ENCODE measurements around the gene SMIM13.

The SMIM13 gene

DNA sequence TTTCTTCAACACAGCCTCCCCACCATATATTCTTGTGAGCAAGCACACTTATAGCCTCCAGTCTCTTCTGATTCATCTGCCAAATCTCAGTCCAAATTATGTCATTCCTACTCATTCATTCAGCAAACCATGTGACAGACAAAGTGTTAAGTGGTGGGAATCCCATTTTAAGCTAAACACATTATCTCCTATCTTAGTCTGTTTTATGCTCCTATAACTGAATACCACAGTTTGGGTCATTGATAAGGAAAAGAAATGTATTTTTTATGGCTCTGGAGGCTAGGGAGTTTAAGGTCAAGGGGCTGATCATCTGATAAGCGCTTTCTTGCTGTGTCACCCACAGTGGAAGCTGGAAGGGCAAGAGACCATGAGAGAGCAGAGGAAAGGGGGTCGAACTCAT lies 23.9 kb upstream of the SMIM13 start:
- TF ChIP-seq RAD21 (IDR thresholded peaks at IDR 0.05; ENCODE audit: low read depth), result no peak

DNA sequence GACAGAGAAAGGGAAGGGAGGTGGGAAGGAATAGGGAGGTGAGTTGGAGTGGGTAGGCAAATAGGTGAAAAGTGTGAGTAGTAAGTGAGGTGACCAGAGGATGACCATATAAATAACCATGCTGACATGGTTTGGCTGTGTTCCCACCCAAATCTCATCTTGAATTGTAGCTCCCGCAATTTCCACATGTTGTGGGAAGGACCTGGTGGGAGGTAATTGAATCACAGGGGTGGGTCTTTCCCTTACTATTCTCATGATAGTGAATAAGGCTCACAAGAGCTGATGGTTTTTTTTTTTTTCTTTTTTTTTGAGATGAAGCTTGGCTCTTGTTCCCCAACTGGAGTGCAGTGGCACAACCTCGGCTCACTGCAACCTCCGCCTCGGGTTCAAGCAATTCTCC lies 21.5 kb upstream of the SMIM13 start:
- TF ChIP-seq RAD21 (IDR thresholded peaks at IDR 0.05; ENCODE audit: low read depth) (no peak), CREB1 (IDR thresholded peaks at IDR 0.05; ENCODE audit: low read depth) (no peak), ZBTB7A (IDR thresholded peaks at IDR 0.05; ENCODE audit: low read depth) (no peak)
- TF ChIP-seq, protein P1, sequence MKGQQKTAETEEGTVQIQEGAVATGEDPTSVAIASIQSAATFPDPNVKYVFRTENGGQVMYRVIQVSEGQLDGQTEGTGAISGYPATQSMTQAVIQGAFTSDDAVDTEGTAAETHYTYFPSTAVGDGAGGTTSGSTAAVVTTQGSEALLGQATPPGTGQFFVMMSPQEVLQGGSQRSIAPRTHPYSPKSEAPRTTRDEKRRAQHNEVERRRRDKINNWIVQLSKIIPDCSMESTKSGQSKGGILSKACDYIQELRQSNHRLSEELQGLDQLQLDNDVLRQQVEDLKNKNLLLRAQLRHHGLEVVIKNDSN (IDR thresholded peaks at IDR 0.05), result no peak

DNA sequence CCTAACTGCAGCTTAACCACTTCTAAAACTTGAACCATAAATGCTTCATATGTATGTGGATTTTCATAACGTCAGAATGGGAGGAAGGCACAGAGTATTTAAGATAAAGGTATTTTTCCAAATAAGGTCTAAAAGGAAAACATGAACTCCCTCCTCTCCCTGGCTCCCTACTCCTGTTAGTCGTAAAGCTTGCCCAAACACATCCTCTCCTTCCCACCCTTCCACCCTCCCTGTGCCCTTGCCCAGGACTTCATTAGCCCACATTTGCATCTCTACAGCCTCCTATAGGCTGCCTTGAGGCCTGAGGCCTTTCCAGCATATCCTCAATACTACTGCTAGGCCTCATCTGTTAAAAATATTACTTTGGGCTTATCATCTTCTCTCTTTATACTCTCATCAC lies 17.1 kb upstream of the SMIM13 start:
- TF ChIP-seq, protein P1 (IDR thresholded peaks at IDR 0.05), result no peak
- TF ChIP-seq EP300 (IDR thresholded peaks at IDR 0.05; ENCODE audit: borderline replicate concordance), result no peak
- TF ChIP-seq MAX (IDR thresholded peaks at IDR 0.05), result no peak
- no peak for TF ChIP-seq YY1 (IDR thresholded peaks at IDR 0.05; ENCODE audit: low read depth)
- TF ChIP-seq TEAD4 (IDR thresholded peaks at IDR 0.05), result no peak
- TF ChIP-seq NFIC (IDR thresholded peaks at IDR 0.05), result no peak
- no peak for TF ChIP-seq ZBTB7A (IDR thresholded peaks at IDR 0.05; ENCODE audit: low read depth)
- TF ChIP-seq CREB1 (IDR thresholded peaks at IDR 0.05; ENCODE audit: low read depth), result no peak

GRCh38 chr6:11078266-11078665 lies 15.4 kb upstream of the SMIM13 start:
- no peak for TF ChIP-seq YY1 (IDR thresholded peaks at IDR 0.05; ENCODE audit: low read depth)
- no peak for TF ChIP-seq FOXM1 (IDR thresholded peaks at IDR 0.05; ENCODE audit: borderline replicate concordance, low read depth)
- no peak for TF ChIP-seq RAD21 (IDR thresholded peaks at IDR 0.05; ENCODE audit: low read depth)
- no peak for TF ChIP-seq TAF1 (IDR thresholded peaks at IDR 0.05; ENCODE audit: low read depth)
- TF ChIP-seq TCF12 (IDR thresholded peaks at IDR 0.05; ENCODE audit: low read depth), result no peak
- no peak for TF ChIP-seq CREB1 (IDR thresholded peaks at IDR 0.05; ENCODE audit: low read depth)
- no peak for TF ChIP-seq REST (IDR thresholded peaks at IDR 0.05; ENCODE audit: low read depth)

GRCh38 chr6:11080296-11080695 lies 13.3 kb upstream of the SMIM13 start:
- TF ChIP-seq CEBPB (IDR thresholded peaks at IDR 0.05) (no peak), EGR1 (IDR thresholded peaks at IDR 0.05) (no peak), TCF12 (IDR thresholded peaks at IDR 0.05; ENCODE audit: low read depth) (no peak), CREB1 (IDR thresholded peaks at IDR 0.05; ENCODE audit: low read depth) (no peak), TAF1 (IDR thresholded peaks at IDR 0.05; ENCODE audit: low read depth) (no peak), MAX (IDR thresholded peaks at IDR 0.05) (no peak), TEAD4 (IDR thresholded peaks at IDR 0.05) (no peak), EP300 (IDR thresholded peaks at IDR 0.05; ENCODE audit: borderline replicate concordance) (no peak), FOXM1 (IDR thresholded peaks at IDR 0.05; ENCODE audit: borderline replicate concordance, low read depth) (no peak), YY1 (IDR thresholded peaks at IDR 0.05; ENCODE audit: low read depth) (no peak), NFIC (IDR thresholded peaks at IDR 0.05) (no peak), REST (IDR thresholded peaks at IDR 0.05; ENCODE audit: low read depth) (no peak), ZBTB7A (IDR thresholded peaks at IDR 0.05; ENCODE audit: low read depth) (no peak)

GRCh38 chr6:11083491-11083890 lies 10.1 kb upstream of the SMIM13 start:
- TF ChIP-seq YY1 (IDR thresholded peaks at IDR 0.05; ENCODE audit: low read depth) (no peak), FOXM1 (IDR thresholded peaks at IDR 0.05; ENCODE audit: borderline replicate concordance, low read depth) (no peak), ZBTB7A (IDR thresholded peaks at IDR 0.05; ENCODE audit: low read depth) (no peak)
- TF ChIP-seq, protein P1 (IDR thresholded peaks at IDR 0.05), result no peak

- TF ChIP-seq YY1 (IDR thresholded peaks at IDR 0.05; ENCODE audit: low read depth) (no peak), EP300 (IDR thresholded peaks at IDR 0.05; ENCODE audit: borderline replicate concordance) (no peak), RAD21 (IDR thresholded peaks at IDR 0.05; ENCODE audit: low read depth) (no peak), TAF1 (IDR thresholded peaks at IDR 0.05; ENCODE audit: low read depth) (no peak)
Measured at GRCh38 chr6:11083956-11084355, 9.7 kb upstream of the SMIM13 start.

All from Ishikawa (cell line).